Raji (cell line): ENCODE measurements around the gene CCDC170.

Experiments used
- POLR2A ChIP-seq: IDR thresholded peaks from 2 replicates; pipeline ENCODE4 v1.6.1; 2011; ENCODE audit warnings: low read depth, low read length, control low read depth; ENCODE audit not compliant: insufficient read depth

CCDC170 gene

DNA sequence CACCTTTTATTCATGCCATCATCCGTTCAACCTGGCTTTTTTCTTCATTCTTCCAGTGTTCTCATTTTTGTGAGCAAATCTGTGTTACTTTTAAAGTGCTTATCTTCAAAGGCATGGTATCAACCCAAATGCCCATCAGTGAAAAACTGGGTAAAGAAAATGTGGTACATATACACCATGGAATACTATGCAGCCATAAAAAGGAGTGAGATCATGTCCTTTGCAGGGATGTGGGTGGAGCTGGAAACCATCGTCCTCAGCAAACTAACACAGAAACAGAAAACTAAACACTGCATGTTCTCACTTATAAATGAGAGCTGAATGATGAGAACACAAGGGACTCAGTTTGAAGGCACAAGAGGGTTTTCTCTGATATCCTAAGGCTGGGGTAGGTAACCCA lies 130.3 kb downstream of the CCDC170 start:
- no peak for TF ChIP-seq POLR2A

DNA sequence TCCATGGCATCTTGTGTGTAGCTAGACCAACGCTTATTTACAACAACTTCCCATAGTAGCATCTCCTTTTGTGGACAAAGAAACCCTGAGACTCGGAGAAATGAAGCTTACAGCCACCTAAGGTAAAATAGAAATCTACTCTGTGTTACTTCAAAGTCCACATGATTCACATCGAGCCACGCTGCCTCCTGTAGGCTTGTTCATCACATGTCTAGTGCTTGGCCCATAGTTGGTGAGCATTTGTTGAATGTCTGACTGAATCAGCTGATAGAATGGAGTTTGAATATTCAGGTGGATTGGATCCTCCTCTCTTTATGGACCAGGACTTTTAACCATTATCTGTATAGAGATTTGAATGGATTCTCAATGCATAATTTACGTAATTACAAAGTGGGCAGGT lies 130.7 kb downstream of the CCDC170 start:
- TF ChIP-seq POLR2A = no peak

- TF ChIP-seq POLR2A = no peak
These were observed 131.2 kb downstream of the CCDC170 start for GRCh38 chr6:151624900-151625536.

GRCh38 chr6:151627689-151628444 lies 134.1 kb downstream of the CCDC170 start:
- no peak for TF ChIP-seq POLR2A

DNA sequence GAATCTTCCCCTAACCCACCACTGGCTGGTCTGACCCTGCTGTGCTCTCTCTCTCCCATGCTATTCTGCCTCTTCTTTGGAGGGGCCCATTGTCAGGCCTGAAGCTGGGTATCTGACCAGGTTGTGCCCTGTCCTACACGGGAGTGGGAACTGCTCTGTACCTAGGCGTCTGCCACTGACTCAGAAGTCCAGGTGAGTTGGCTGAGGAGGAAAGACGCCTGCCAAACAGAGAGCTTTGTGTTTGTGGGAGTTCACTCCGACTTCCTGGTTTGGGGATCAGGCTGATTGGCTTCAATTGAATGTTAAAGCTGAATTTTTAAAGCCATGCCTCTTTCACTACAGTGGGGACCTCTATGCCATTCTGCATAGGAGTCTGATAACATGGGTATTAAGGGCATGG lies 136.0 kb downstream of the CCDC170 start:
- no peak for TF ChIP-seq POLR2A

GRCh38 chr6:151630387-151630786 lies 136.6 kb downstream of the CCDC170 start:
- no peak for TF ChIP-seq POLR2A

DNA sequence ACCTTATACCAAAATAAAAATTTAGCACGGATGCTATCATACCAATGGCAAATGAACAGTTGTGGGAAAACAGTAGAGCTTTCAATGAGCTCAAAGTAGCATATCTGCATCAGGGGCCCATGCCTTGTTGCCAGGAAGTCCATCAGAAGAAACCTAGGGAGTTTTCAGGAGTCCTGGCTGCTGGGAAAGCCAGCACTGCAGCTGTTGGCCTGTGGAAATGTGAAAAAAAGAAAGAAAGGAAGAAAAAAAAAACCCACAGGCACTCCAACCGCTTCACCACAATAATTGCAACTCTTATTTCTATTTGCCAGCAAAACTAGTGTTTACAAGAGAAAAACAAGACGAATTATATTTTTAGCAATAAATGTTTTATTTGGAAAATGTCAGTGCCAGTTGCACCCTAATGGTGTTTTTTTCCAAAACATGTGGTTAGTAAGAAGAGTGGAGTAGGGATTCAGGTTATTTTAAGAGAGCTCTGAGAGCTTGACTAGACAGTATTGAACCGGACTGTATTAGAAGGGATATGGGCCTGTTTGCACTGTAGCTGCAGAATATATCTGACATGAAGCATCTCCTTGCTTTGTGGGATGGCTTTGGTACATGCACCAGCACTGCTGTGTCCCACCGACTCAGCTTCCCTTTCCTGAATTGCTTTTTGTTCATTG lies 137.3 kb downstream of the CCDC170 start:
- TF ChIP-seq POLR2A = no peak

- no peak for TF ChIP-seq POLR2A
These were observed 138.7 kb downstream of the CCDC170 start for GRCh38 chr6:151632415-151632987.

GRCh38 chr6:151633526-151634335 lies 139.9 kb downstream of the CCDC170 start:
- TF ChIP-seq POLR2A = no peak

GRCh38 chr6:151634336-151634720 lies 140.5 kb downstream of the CCDC170 start:
- TF ChIP-seq POLR2A = no peak

DNA sequence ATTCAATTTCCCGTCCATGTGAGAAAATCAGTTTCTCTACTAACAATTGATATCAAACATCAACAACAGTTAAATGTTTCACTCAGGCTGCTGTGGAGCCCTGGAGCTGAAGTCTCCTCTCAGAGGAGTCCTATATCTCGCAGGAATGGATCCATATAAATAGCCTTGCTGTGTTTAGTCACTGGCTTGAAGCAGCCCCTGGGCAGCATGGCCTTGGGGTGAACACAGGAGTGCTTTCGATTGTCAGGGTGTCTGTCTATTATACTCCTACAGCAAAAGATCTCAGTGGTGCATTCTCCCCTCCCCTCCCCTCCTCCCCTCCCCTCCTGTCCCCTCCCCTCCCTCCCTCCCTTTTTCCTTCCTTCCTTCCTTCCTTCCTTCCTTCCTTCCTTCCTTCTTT lies 141.9 kb downstream of the CCDC170 start:
- TF ChIP-seq POLR2A = no peak

- no peak for TF ChIP-seq POLR2A
These were observed 144.0 kb downstream of the CCDC170 start for GRCh38 chr6:151637814-151638213.

DNA sequence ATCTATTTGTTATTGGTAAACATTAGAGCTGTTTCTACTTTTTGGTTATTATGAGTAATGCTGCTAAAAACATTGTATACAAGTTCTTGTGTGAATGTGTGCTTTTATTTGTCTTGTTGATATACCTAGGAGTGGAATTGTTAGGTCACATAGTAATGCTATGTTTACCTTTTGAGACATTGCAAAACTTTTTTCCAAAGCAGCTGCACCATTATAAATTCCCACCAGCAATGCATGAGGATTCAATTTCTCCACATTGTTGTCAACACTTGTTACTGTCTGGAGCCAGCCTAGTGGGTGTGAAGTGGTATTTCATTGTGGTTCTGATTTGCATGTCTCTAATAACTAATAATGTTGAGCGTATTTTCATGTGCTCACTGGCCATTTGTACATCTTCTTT lies 145.9 kb downstream of the CCDC170 start:
- no peak for TF ChIP-seq POLR2A

DNA sequence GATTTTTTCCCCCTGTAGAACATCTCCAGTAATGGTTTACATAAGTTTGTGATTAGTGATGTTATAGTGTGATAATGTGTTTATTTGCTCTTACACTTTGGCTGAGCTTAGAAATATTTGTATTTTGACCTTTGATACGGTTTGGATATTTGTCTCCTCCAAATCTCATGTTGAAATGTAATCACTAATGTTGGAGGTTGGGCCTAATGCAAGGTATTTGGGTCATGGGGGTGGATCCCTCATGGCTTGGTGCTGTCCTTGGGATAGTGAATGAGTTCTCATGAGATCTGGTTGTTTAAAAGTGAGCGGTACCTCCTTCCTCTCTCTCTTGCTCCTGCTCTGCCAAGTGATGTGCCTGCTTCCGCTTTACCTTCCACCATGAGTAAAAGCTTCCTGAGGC lies 147.2 kb downstream of the CCDC170 start:
- TF ChIP-seq POLR2A = no peak
